ENCODE data around the gene GLT8D2. TPM values are rescaled to one million over a fixed set of nuclear protein-coding genes. Genes with fewer than 3 reads are reported as not detected.

GLT8D2 gene
- total and polyA plus RNA-seq, 2 donors (not counting 3 experiments of a cell fraction or from before 2014, with no cell fraction given) = 1.7 to 2.6 TPM

DNA sequence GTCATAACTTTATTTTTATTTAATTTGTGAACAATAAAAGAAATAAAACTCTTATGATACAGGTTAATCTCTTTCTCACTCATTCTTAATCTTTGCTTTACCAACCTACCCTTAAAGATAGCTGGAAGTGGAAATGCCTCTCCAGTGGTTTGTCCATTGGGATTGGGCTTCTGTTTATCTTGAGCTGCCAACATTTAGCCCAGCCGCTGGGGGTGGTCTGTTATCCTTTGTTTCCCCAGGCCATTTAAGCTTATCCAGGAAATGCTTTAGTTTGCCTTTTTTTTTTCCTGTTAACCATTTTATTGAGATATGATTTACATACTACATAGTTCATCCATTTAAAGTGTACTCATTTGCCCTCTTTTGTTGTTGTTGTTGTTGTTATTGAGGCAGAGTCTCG, 76.1 kb downstream of the GLT8D2 start:
- no TSS peak for BruUV-seq (replicated peaks)
- Histone ChIP-seq H2AFZ (ENCODE audit: low read depth, low read length) (no peak overlapping the region), H3K79me2 (ENCODE audit: control insufficient read depth, insufficient read depth, low read length) (peaks cover 86% of the 10 kb centered on the region), H3K9me1 (replicated peaks; ENCODE audit: control insufficient read depth, extremely low read depth, insufficient read depth, low read length) (no peaks in the 10 kb centered on the region), H3K27ac (ENCODE audit: insufficient read depth, low read depth, low read length) (no peak overlapping the region), H3K36me3 (ENCODE audit: control insufficient read depth in 2 of 2, extremely low read depth in 1 of 2, insufficient read depth in 2 of 2, low read length in 2 of 2) (peaks cover 6 to 8% of the 10 kb centered on the region in 2 experiments), H3K9ac (replicated peaks; ENCODE audit: extremely low read depth, insufficient read depth, low read length) (no peak overlapping the region), H3K4me2 (ENCODE audit: insufficient read depth, low read length) (no peak overlapping the region), H3K9me3 (replicated peaks; ENCODE audit: control insufficient read depth, insufficient read depth, low read length) (no peaks in the 10 kb centered on the region), H3K4me1 (ENCODE audit: control insufficient read depth, extremely low read depth, insufficient read depth, low read length) (no peaks in the 10 kb centered on the region), H4K20me1 (replicated peaks; ENCODE audit: control insufficient read depth, extremely low read depth, insufficient read depth, low read length) (peaks cover 2% of the 10 kb centered on the region), H3K4me3 (replicated peaks in 1 of 3; ENCODE audit: insufficient read depth in 1 of 3, low read depth in 1 of 3, low read length in 3 of 3) (no peak overlapping the region), H3K27me3 (ENCODE audit: control insufficient read depth in 2 of 2, insufficient read depth in 2 of 2, low read length in 2 of 2) (no peaks in the 10 kb centered on the region)
- TF ChIP-seq, protein P1, sequence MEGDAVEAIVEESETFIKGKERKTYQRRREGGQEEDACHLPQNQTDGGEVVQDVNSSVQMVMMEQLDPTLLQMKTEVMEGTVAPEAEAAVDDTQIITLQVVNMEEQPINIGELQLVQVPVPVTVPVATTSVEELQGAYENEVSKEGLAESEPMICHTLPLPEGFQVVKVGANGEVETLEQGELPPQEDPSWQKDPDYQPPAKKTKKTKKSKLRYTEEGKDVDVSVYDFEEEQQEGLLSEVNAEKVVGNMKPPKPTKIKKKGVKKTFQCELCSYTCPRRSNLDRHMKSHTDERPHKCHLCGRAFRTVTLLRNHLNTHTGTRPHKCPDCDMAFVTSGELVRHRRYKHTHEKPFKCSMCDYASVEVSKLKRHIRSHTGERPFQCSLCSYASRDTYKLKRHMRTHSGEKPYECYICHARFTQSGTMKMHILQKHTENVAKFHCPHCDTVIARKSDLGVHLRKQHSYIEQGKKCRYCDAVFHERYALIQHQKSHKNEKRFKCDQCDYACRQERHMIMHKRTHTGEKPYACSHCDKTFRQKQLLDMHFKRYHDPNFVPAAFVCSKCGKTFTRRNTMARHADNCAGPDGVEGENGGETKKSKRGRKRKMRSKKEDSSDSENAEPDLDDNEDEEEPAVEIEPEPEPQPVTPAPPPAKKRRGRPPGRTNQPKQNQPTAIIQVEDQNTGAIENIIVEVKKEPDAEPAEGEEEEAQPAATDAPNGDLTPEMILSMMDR (IDR thresholded peaks at IDR 0.05; ENCODE audit: extremely low read depth in 1 of 2, insufficient read depth in 1 of 2, low read depth in 1 of 2, low read length in 2 of 2) = no peak
- no peak for TF ChIP-seq GATA2 (IDR thresholded peaks at IDR 0.05; ENCODE audit: insufficient read depth, insufficient read length, low read depth, low read length)
- TF ChIP-seq POLR2A (IDR thresholded peaks at IDR 0.05; ENCODE audit: low read depth, low read length) = no peak
- no peak for TF ChIP-seq MYC (IDR thresholded peaks at IDR 0.05; ENCODE audit: low read depth, low read length)
- TF ChIP-seq FOS (IDR thresholded peaks at IDR 0.05; ENCODE audit: borderline replicate concordance, insufficient read depth, low read length) = no peak
- TF ChIP-seq JUN (IDR thresholded peaks at IDR 0.05; ENCODE audit: borderline replicate concordance, insufficient read depth, insufficient read length, low read depth) = no peak
- no peak for TF ChIP-seq POLR2AphosphoS5 (IDR thresholded peaks at IDR 0.05; ENCODE audit: insufficient read depth, low read depth, low read length)
- TF ChIP-seq, protein P2, sequence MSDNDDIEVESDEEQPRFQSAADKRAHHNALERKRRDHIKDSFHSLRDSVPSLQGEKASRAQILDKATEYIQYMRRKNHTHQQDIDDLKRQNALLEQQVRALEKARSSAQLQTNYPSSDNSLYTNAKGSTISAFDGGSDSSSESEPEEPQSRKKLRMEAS (IDR thresholded peaks at IDR 0.05; ENCODE audit: insufficient read depth, insufficient read length) = no peak
- no peak for TF ChIP-seq EZH2 (IDR thresholded peaks at IDR 0.05; ENCODE audit: borderline replicate concordance, low read depth, low read length, severe bottlenecking)
- FAIRE-seq = no peak
- ChIA-PET POLR2A (no interaction called here), CTCF (no interaction called here)
- intact Hi-C loops (cut with micrococcal nuclease) = no loop called here
- dilution Hi-C loops (cut with MboI; ENCODE audit: extremely low pct_ligation_motif_present, low sequenced_read_pairs) = no loop called here
- no peak for DNase-seq (ENCODE audit: low read depth, low spot score)

All from endothelial cell of umbilical vein (primary cell).